C1 segment of cervical spinal cord (tissue), 14 donors: ENCODE measurements around the gene ATXN7.

Experiments
- DNase-seq, 14 donors: peaks; one replicate each; lab custom pipeline; 2025; lab: John Stamatoyannopoulos, UW

Gene ATXN7

GRCh38 chr3:63963496-63963895 lies 99.8 kb downstream of the ATXN7 start:
- no peak for DNase-seq

- no peak for DNase-seq
Observed at GRCh38 chr3:63964681-63965485, 101.2 kb downstream of the ATXN7 start.

- DNase-seq: no peak
Observed at GRCh38 chr3:63966007-63966406, 102.3 kb downstream of the ATXN7 start.

- no peak for DNase-seq
Observed at GRCh38 chr3:63966871-63967270, 103.2 kb downstream of the ATXN7 start.

- peak in 6 of 14 donors; percentile 12 to 86 (median 36) for DNase-seq
Observed at GRCh38 chr3:63967675-63968611, 104.3 kb downstream of the ATXN7 start.

- DNase-seq: peak in 1 of 14 donors; percentile 50
Observed at GRCh38 chr3:63968612-63969350, 105.1 kb downstream of the ATXN7 start.

- DNase-seq: peak in 1 of 14 donors; percentile 50
Observed at GRCh38 chr3:63969876-63970275, 106.2 kb downstream of the ATXN7 start.

GRCh38 chr3:63970631-63971475 lies 107.2 kb downstream of the ATXN7 start:
- DNase-seq: peak in 10 of 14 donors; percentile 10 to 37 (median 26)

- DNase-seq: no peak
Observed at GRCh38 chr3:63972196-63972595, 108.5 kb downstream of the ATXN7 start.

- no peak for DNase-seq
Observed at GRCh38 chr3:63972987-63973386, 109.3 kb downstream of the ATXN7 start.

- no peak for DNase-seq
Observed at GRCh38 chr3:63973406-63973805, 109.7 kb downstream of the ATXN7 start.

GRCh38 chr3:63974451-63974850 lies 110.8 kb downstream of the ATXN7 start:
- DNase-seq: no peak

- DNase-seq: peak in 9 of 14 donors; percentile 6 to 54 (median 36)
Observed at GRCh38 chr3:63975723-63976122, 112.1 kb downstream of the ATXN7 start.

GRCh38 chr3:63976161-63976871 lies 112.6 kb downstream of the ATXN7 start:
- no peak for DNase-seq

GRCh38 chr3:63976872-63977200 lies 113.2 kb downstream of the ATXN7 start:
- no peak for DNase-seq

- DNase-seq: no peak
Observed at GRCh38 chr3:63977893-63978292, 114.2 kb downstream of the ATXN7 start.

- DNase-seq: peak in 1 of 14 donors; percentile 64
Observed at GRCh38 chr3:63979093-63979885, 115.6 kb downstream of the ATXN7 start.

- DNase-seq: no peak
Observed at GRCh38 chr3:63980019-63980418, 116.4 kb downstream of the ATXN7 start.

- no peak for DNase-seq
Observed at GRCh38 chr3:63980830-63981498, 117.3 kb downstream of the ATXN7 start.
